ENCODE data around the gene CPLANE1. TPM values are rescaled to one million over a fixed set of nuclear protein-coding genes. Genes with fewer than 3 reads are reported as not detected.

Gene CPLANE1
- total RNA-seq, 1 experiment from 2014 or later: 3.5 TPM

DNA sequence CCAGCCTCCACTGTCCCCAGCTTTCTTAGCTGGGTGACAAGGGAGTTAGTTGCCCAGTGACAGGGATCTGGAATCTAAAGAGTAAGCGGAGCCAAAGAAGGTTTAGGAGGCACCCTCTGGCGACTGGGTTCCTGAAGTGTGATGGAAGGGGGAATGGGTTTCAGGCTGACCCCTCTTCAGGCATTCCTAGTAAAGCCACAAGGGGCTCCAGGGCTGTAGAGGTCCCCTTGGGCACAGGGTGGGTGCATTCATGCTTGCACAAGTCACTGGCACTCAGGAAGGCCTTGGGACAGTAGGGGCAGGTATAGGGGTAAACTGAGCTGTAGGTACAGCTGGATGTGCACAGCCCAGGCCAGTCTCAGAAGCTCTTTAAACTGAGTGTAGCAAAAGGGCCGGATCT, 74.2 kb downstream of the CPLANE1 start:
- intact Hi-C loops (cut with micrococcal nuclease): no loop called here
- H3K4me3 ChIP-seq (replicated peaks in 1 of 2; ENCODE audit: low read depth in 1 of 2, low read length in 2 of 2): no peak overlapping the region
- no peaks in the 10 kb centered on the region for H3K4me1 ChIP-seq (ENCODE audit: control insufficient read depth in 1 of 2, insufficient read depth in 2 of 2, low read length in 2 of 2)
- DNase-seq (ENCODE audit: low read depth, low spot score) (no peak), ATAC-seq (no peak)
- H3K9me2 ChIP-seq (ENCODE audit: insufficient read depth): no peaks in the 10 kb centered on the region
- H3K27me3 ChIP-seq (ENCODE audit: insufficient read depth, low read length): no peaks in the 10 kb centered on the region
- no peaks in the 10 kb centered on the region for H3K79me2 ChIP-seq (ENCODE audit: insufficient read depth, low read length)
- ChIA-PET CTCF (no interaction called here), RAD21 (ENCODE audit: low non-redundant PET in 1 of 2, low total read pairs in 2 of 2, uncharacterized antibody in 2 of 2, unreplicated experiment in 2 of 2) (no interaction called here), POLR2A (no interaction called here)
- peaks cover 0 to 9% of the 10 kb centered on the region in 2 experiments; a peak in 2 of 4 replicates for H3K36me3 ChIP-seq (ENCODE audit: control insufficient read depth in 1 of 2, insufficient read depth in 2 of 2, low read length in 2 of 2)
- no TSS peak for BruUV-seq (replicated peaks)
- no peak overlapping the region for H3K9ac ChIP-seq (ENCODE audit: low read length)
- no peak overlapping the region for H2AFZ ChIP-seq (ENCODE audit: low read depth, low read length, poor library complexity, severe bottlenecking)
- H3K9me3 ChIP-seq (ENCODE audit: control insufficient read depth in 1 of 2, insufficient read depth in 1 of 2, low read depth in 1 of 2, low read length in 2 of 2): no peaks in the 10 kb centered on the region
- no peak overlapping the region for H3K27ac ChIP-seq (ENCODE audit: low read depth, low read length)
- H4K20me1 ChIP-seq (ENCODE audit: insufficient read depth): no peaks in the 10 kb centered on the region
- H3K4me2 ChIP-seq (ENCODE audit: low read length): no peak overlapping the region
- TF ChIP-seq, protein P1, sequence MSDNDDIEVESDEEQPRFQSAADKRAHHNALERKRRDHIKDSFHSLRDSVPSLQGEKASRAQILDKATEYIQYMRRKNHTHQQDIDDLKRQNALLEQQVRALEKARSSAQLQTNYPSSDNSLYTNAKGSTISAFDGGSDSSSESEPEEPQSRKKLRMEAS (IDR thresholded peaks at IDR 0.05): no peak
- TF ChIP-seq, protein P2, sequence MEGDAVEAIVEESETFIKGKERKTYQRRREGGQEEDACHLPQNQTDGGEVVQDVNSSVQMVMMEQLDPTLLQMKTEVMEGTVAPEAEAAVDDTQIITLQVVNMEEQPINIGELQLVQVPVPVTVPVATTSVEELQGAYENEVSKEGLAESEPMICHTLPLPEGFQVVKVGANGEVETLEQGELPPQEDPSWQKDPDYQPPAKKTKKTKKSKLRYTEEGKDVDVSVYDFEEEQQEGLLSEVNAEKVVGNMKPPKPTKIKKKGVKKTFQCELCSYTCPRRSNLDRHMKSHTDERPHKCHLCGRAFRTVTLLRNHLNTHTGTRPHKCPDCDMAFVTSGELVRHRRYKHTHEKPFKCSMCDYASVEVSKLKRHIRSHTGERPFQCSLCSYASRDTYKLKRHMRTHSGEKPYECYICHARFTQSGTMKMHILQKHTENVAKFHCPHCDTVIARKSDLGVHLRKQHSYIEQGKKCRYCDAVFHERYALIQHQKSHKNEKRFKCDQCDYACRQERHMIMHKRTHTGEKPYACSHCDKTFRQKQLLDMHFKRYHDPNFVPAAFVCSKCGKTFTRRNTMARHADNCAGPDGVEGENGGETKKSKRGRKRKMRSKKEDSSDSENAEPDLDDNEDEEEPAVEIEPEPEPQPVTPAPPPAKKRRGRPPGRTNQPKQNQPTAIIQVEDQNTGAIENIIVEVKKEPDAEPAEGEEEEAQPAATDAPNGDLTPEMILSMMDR (IDR thresholded peaks at IDR 0.05 in 2 of 3, conservative IDR thresholded peaks at IDR 0.05 in 1 of 3; ENCODE audit: borderline replicate concordance in 1 of 3, insufficient read depth in 1 of 3, low read depth in 2 of 3, low read length in 2 of 3): no peak

DNA sequence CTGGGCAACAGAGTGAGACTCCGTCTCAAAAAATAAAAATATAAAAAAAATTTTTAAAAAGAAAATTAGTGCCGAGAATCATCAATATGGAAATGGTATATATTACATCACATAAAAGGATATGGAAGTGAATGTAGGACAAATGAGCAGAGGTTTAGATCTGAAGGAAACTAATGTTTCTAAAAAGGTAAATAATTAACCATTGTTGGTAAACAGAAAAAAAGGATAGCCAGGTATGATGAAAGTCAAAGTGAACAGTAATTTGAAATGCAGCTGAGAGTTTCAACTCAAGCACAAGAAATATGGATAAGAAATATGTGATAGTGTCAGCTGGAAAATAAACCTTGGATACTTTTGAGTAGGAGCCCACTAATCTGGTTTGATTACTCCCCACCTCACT, 76.2 kb downstream of the CPLANE1 start:
- Histone ChIP-seq H3K27me3 (ENCODE audit: insufficient read depth, low read length) (no peaks in the 10 kb centered on the region), H3K36me3 (ENCODE audit: control insufficient read depth in 1 of 2, insufficient read depth in 2 of 2, low read length in 2 of 2) (peaks cover 0 to 19% of the 10 kb centered on the region in 2 experiments; a peak in 2 of 4 replicates), H3K4me1 (ENCODE audit: control insufficient read depth in 1 of 2, insufficient read depth in 2 of 2, low read length in 2 of 2) (no peaks in the 10 kb centered on the region), H4K20me1 (ENCODE audit: insufficient read depth) (no peaks in the 10 kb centered on the region), H2AFZ (ENCODE audit: low read depth, low read length, poor library complexity, severe bottlenecking) (no peak overlapping the region), H3K27ac (ENCODE audit: low read depth, low read length) (no peak overlapping the region), H3K4me3 (replicated peaks in 1 of 2; ENCODE audit: low read depth in 1 of 2, low read length in 2 of 2) (no peak overlapping the region), H3K4me2 (ENCODE audit: low read length) (no peak overlapping the region), H3K9ac (ENCODE audit: low read length) (no peak overlapping the region), H3K79me2 (ENCODE audit: insufficient read depth, low read length) (no peaks in the 10 kb centered on the region), H3K9me3 (ENCODE audit: control insufficient read depth in 1 of 2, insufficient read depth in 1 of 2, low read depth in 1 of 2, low read length in 2 of 2) (no peaks in the 10 kb centered on the region), H3K9me2 (ENCODE audit: insufficient read depth) (no peaks in the 10 kb centered on the region)
- RAD21 ChIA-PET (ENCODE audit: low non-redundant PET in 1 of 2, low total read pairs in 2 of 2, uncharacterized antibody in 2 of 2, unreplicated experiment in 2 of 2): no interaction called here
- CTCF ChIA-PET: no interaction called here
- DNase-seq (ENCODE audit: low read depth, low spot score): no peak
- POLR2A ChIA-PET: no interaction called here
- no peak for ATAC-seq
- BruUV-seq (replicated peaks): no TSS peak
- intact Hi-C loops (cut with micrococcal nuclease): no loop called here
- TF ChIP-seq ELF1 (IDR thresholded peaks at IDR 0.05; ENCODE audit: borderline replicate concordance, low read depth): no peak
- TF ChIP-seq EGR1 (IDR thresholded peaks at IDR 0.05; ENCODE audit: low read depth): no peak
- no peak for TF ChIP-seq ZNF274 (IDR thresholded peaks at IDR 0.05; ENCODE audit: low read depth, low read length)
- no peak for TF ChIP-seq POLR2AphosphoS5 (IDR thresholded peaks at IDR 0.05; ENCODE audit: low read depth, low read length)
- no peak for TF ChIP-seq JUND (IDR thresholded peaks at IDR 0.05)
- TF ChIP-seq, protein P2 (IDR thresholded peaks at IDR 0.05 in 2 of 3, conservative IDR thresholded peaks at IDR 0.05 in 1 of 3; ENCODE audit: borderline replicate concordance in 1 of 3, insufficient read depth in 1 of 3, low read depth in 2 of 3, low read length in 2 of 3): no peak
- TF ChIP-seq SRF (IDR thresholded peaks at IDR 0.05; ENCODE audit: low read depth): no peak
- TF ChIP-seq REST (IDR thresholded peaks at IDR 0.05; ENCODE audit: low read depth): no peak
- no peak for TF ChIP-seq ZFX (IDR thresholded peaks at IDR 0.05)
- TF ChIP-seq, protein P1 (IDR thresholded peaks at IDR 0.05): no peak
- TF ChIP-seq CEBPB (IDR thresholded peaks at IDR 0.05; ENCODE audit: low read depth): no peak
- TF ChIP-seq SIN3A (IDR thresholded peaks at IDR 0.05; ENCODE audit: low read depth): no peak
- TF ChIP-seq SP1 (IDR thresholded peaks at IDR 0.05; ENCODE audit: low read depth): no peak

Data from HCT116 (cell line).